Stimulated activated CD4-positive, alpha-beta T cell treated with anti-CD3 and anti-CD28 coated beads, Interleukin-4, amount 100 ng/mL, for 4 hours (primary cell): Measurements from ENCODE around the gene CRPPA.
"Not testable (repeated sequence)": the region's sequence is repeated elsewhere in the genome, so short reads cannot be mapped to it uniquely, and the experiment has no call there.

ENCODE experiments used
- DNase-seq, 2 experiments: peaks; one replicate each; pipeline ENCODE4 v3.0.0-alpha.2; 2020

Gene CRPPA

GRCh38 chr7:16396766-16397500 lies 24.4 kb downstream of the CRPPA start:
- no peak for DNase-seq

GRCh38 chr7:16395121-16395520 lies 26.2 kb downstream of the CRPPA start:
- no peak for DNase-seq

- DNase-seq = no peak
Measured at GRCh38 chr7:16393862-16394422, 27.4 kb downstream of the CRPPA start.

GRCh38 chr7:16392990-16393523 lies 28.3 kb downstream of the CRPPA start:
- DNase-seq = no peak

- not testable (repeated sequence) for DNase-seq
Measured at GRCh38 chr7:16383786-16384185, 37.6 kb downstream of the CRPPA start.

GRCh38 chr7:16383103-16383502 lies 38.2 kb downstream of the CRPPA start:
- DNase-seq = not testable (repeated sequence)
